DMS79 (cell line): ENCODE measurements around the gene MILR1.
A peak's percentile ranks its signal among the peaks of the same experiment; 100 is the strongest.
"Not testable (repeated sequence)": the region's sequence is repeated elsewhere in the genome, so short reads cannot be mapped to it uniquely, and the experiment has no call there.

ENCODE experiments used
- DNase-seq: peaks from one replicate; lab custom pipeline; 2025; lab: John Stamatoyannopoulos, UW

Gene MILR1

GRCh38 chr17:64448665-64449512 is at the start of gene MILR1:
TSS of gene MILR1 (plus strand) at chr17:64449115. CDS start at chr17:64449169, 54 bp downstream.
- no peak for DNase-seq

GRCh38 chr17:64399767-64400156 is 49.2 kb upstream of the MILR1 start:
- DNase-seq = no peak

GRCh38 chr17:64400642-64401041 is 48.3 kb upstream of the MILR1 start:
- no peak for DNase-seq

- no peak for DNase-seq
Measured at GRCh38 chr17:64401244-64401860, 47.6 kb upstream of the MILR1 start.

GRCh38 chr17:64401941-64402340 is 47.0 kb upstream of the MILR1 start:
- DNase-seq = no peak

GRCh38 chr17:64402469-64402868 is 46.4 kb upstream of the MILR1 start:
- no peak for DNase-seq

GRCh38 chr17:64403881-64404460 is 44.9 kb upstream of the MILR1 start:
- DNase-seq = no peak

- DNase-seq = no peak
Measured at GRCh38 chr17:64406321-64407200, 42.4 kb upstream of the MILR1 start.

GRCh38 chr17:64410750-64411490 is 38.0 kb upstream of the MILR1 start:
- no peak for DNase-seq

- DNase-seq = peak; percentile 2
Measured at GRCh38 chr17:64411999-64412771, 36.7 kb upstream of the MILR1 start.

- no peak for DNase-seq
Measured at GRCh38 chr17:64412944-64413381, 36.0 kb upstream of the MILR1 start.

GRCh38 chr17:64413513-64413912 is 35.4 kb upstream of the MILR1 start:
- DNase-seq = peak; percentile 20

GRCh38 chr17:64418506-64419339 is 30.2 kb upstream of the MILR1 start:
- peak; percentile 0 for DNase-seq

- peak; percentile 1 for DNase-seq
Measured at GRCh38 chr17:64420143-64420670, 28.7 kb upstream of the MILR1 start.

GRCh38 chr17:64422121-64422520 is 26.8 kb upstream of the MILR1 start:
- not testable (repeated sequence) for DNase-seq

- DNase-seq = no peak
Measured at GRCh38 chr17:64423881-64424280, 25.0 kb upstream of the MILR1 start.

- DNase-seq = no peak
Measured at GRCh38 chr17:64424324-64424849, 24.5 kb upstream of the MILR1 start.

- no peak for DNase-seq
Measured at GRCh38 chr17:64425191-64425590, 23.7 kb upstream of the MILR1 start.

GRCh38 chr17:64426596-64426995 is 22.3 kb upstream of the MILR1 start:
- DNase-seq = no peak
